Small intestine (tissue), 7 donors: ENCODE measurements around the gene KLK8. TPM values are rescaled to one million over a fixed set of nuclear protein-coding genes. Genes with fewer than 3 reads are reported as not detected.
A peak's percentile ranks its signal among the peaks of the same experiment; 100 is the strongest.

Experiments used
- DNase-seq, 2 donors: peaks; one replicate each; pipeline versions ENCODE4 v3.0.0 to v3.0.0-alpha.2; 2013
- FAIRE-seq: peaks from 2 replicates; lab custom pipeline; 2012; peaks lifted over from hg19 to GRCh38; lab: Jason Lieb, UNC
- H3K27ac ChIP-seq, 3 donors: one replicate each; pipeline ENCODE4 v1.5.1; 2013; ENCODE audit warnings: low read length in 2 of 3, mild to moderate bottlenecking in 2 of 3, control low read depth in 1 of 3, inconsistent platforms in 1 of 3, low read depth in 1 of 3, moderate library complexity in 1 of 3
- H3K27me3 ChIP-seq, 3 donors: one replicate each; pipeline ENCODE4 v1.6.1; 2013; ENCODE audit warnings: low read length in 3 of 3, inconsistent platforms in 1 of 3; ENCODE audit not compliant: control insufficient read depth in 3 of 3, insufficient read depth in 3 of 3
- H3K36me3 ChIP-seq, 3 donors: one replicate each; pipeline ENCODE4 v1.6.1; 2013; ENCODE audit warnings: low read length in 3 of 3, inconsistent platforms in 1 of 3, low read depth in 1 of 3, mild to moderate bottlenecking in 1 of 3, moderate library complexity in 1 of 3; ENCODE audit not compliant: control insufficient read depth in 3 of 3, insufficient read depth in 2 of 3
- H3K4me1 ChIP-seq, 3 donors: one replicate each; pipeline ENCODE4 v1.6.1; 2013; ENCODE audit warnings: low read length in 2 of 3, inconsistent platforms in 1 of 3, low read depth in 1 of 3, mild to moderate bottlenecking in 1 of 3, moderate library complexity in 1 of 3; ENCODE audit not compliant: control insufficient read depth in 3 of 3, insufficient read depth in 2 of 3
- H3K4me3 ChIP-seq, 3 donors: one replicate each; pipeline ENCODE4 v1.5.1; 2013; ENCODE audit warnings: low read length in 3 of 3, control low read depth in 1 of 3, inconsistent platforms in 1 of 3, low read depth in 1 of 3, mild to moderate bottlenecking in 1 of 3, moderate library complexity in 1 of 3
- H3K9me3 ChIP-seq, 2 donors: one replicate each; pipeline ENCODE4 v1.6.1; 2013; ENCODE audit warnings: low read depth in 1 of 2, low read length in 1 of 2; ENCODE audit not compliant: control insufficient read depth in 2 of 2, insufficient read depth in 1 of 2
- WGBS, 3 donors: extraction: QIAGEN DNeasy Blood & Tissue Kit; methylation state at CpG; one replicate each; pipeline ENCODE4 v1.1.7; 2013; 5-methylcytosine and 5-hydroxymethylcytosine counted together
- polyA plus RNA-seq, 4 donors: library from polyadenylated mRNA; stranded (reverse) in 3 of 4; unstranded in 1 of 4; fragments of 200-250 nt in 3 of 4; fragments of 120-200 nt in 1 of 4; gene quantifications; one replicate each; pipeline versions ENCODE4 v1.2.1 to v1.2.3, GENCODE V29; 2013
- donor health status: healthy with polysubstance abuse.
- donor health status: control.
- donor health status: control.
- donor health status: Bipolar disorder and iron deficiency.
- donor health status: healthy.

KLK8 gene
- polyA plus RNA-seq, 4 donors: 0.12 TPM; not detected in 3

DNA sequence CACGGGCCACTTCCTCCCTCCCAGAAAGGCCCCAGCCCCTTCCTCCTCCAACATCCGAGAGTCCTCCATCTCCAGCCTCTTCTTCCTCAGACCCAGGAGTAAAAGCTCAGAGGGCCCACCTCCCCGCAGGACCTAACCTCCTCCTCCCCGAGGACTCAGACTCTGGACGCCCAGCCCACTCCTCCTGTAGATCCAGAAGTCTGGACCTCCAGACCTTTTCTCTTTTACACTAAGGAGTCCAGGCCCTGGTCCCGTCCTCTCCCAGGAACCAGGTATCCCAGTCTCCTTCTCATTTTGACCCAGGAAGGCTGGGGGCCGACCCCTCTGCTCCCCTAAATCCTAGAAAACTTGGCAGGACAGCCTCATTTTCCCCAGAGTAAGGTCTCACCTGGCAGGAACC is 1.9 kb upstream of the KLK8 start:
- H3K4me1 ChIP-seq: no peaks in the 10 kb centered on the region
- H3K4me3 ChIP-seq: no peak overlapping the region
- peaks cover 0 to 3% of the 10 kb centered on the region in 2 donors for H3K9me3 ChIP-seq
- 73 to 80% (median 79%) methylated on average over 7 of the region's 7 CpGs for WGBS, 3 donors
- no peaks in the 10 kb centered on the region for H3K36me3 ChIP-seq
- no peak overlapping the region for H3K27ac ChIP-seq
- FAIRE-seq: no peak
- no peak for DNase-seq
- H3K27me3 ChIP-seq: peaks cover 0 to 11% (median 11%) of the 10 kb centered on the region in 3 donors

DNA sequence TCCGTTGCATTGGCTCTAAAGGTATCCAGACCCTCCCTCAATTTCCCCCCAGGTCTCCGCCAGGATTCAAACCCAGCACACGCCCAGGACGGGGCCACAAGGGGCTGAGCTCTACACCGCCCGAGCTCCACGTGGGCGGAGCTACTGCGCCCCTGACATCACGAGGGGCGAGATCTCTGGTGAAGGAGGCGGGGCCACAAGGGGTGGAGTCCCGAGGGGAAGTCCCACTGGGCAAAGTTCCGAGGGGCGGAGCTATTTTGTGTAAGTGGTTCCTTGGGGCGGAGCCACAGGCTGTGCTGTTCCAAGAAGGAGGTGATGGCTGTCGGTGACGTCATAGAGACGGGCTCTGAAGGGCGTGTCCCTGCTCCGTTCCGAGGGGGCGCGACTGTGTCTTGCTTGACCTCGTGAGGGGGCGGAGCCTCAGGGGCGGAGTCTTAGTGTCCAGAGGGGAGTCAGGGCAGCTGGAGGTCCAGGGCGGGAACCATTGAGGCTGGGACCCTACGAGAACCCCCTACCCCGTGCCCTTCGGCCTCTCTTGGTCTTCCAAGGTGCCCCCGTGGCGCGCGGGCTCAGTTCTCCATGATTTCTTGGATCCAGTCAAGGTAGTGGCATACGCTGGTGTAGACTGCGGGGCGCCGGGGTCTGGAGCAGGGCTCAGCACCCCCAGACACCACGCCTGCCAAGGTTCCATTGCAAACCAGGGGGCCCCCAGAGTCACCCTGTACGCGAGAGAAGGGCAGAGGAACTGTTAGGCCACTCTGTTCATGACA is 1.3 kb upstream of the KLK8 start:
- H3K4me1 ChIP-seq: no peaks in the 10 kb centered on the region
- FAIRE-seq: no peak
- peaks cover 0 to 3% of the 10 kb centered on the region in 2 donors for H3K9me3 ChIP-seq
- no peaks in the 10 kb centered on the region for H3K36me3 ChIP-seq
- 46 to 64% (median 62%) methylated on average over 31 to 42 of the region's 42 CpGs for WGBS, 3 donors
- no peak overlapping the region for H3K4me3 ChIP-seq
- no peak overlapping the region for H3K27ac ChIP-seq
- peak in 1 of 2 donors; percentile 10 for DNase-seq
- peaks cover 0 to 11% (median 11%) of the 10 kb centered on the region in 3 donors for H3K27me3 ChIP-seq

DNA sequence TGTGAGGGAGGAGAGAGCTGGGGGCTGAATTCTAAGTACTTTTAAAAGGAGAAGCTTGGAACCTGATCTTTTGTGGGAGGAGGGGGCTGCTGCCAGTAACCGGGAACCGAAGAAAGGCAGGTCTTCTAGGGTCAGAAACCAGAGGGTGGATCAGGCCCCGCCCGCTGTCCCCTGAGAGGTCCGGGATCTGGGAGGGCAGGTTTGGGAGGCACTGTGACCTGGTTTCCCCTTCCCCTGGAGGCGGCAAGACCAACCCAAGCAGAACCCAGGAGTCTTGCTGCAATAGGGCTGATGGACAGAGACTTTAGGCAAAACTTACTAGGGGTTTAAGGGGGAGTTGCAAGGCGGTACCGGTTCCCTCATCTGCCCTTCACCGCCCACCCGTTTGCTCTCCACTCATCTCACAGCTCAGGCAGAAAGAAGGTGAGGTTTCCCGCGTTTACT is 707 bp upstream of the KLK8 start:
- 36 to 58% (median 48%) methylated on average over 12 of the region's 12 CpGs for WGBS, 3 donors
- Histone ChIP-seq H3K4me1 (no peaks in the 10 kb centered on the region), H3K9me3 (peaks cover 0 to 3% of the 10 kb centered on the region in 2 donors), H3K27me3 (peaks cover 0 to 11% (median 11%) of the 10 kb centered on the region in 3 donors), H3K4me3 (no peak overlapping the region), H3K36me3 (no peaks in the 10 kb centered on the region), H3K27ac (no peak overlapping the region)
- DNase-seq: no peak
- no peak for FAIRE-seq

DNA sequence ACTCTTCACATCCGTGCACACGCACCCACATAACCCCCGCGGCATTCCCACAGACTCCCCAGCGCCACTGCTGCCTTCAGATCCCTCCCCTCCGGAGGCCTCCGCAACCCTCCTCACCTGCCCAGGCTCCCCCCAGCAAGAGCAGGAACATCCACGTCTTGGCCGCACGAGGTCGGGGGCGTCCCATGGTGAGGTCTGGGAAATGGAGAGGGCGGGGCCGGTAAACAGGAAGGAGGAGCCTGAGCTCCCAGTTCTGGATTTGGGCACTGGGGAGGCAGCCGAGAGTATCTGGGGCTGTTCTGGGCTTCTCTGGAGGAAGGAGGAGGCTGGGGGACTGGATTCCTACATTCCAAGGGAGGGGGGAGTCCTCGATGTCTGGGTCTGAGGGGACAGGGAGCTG is 423 bp downstream of the KLK8 start:
- FAIRE-seq (no peak), DNase-seq (no peak)
- Histone ChIP-seq H3K4me3 (no peak overlapping the region), H3K9me3 (peaks cover 0 to 3% of the 10 kb centered on the region in 2 donors), H3K27me3 (peaks cover 0 to 11% (median 9%) of the 10 kb centered on the region in 3 donors), H3K27ac (no peak overlapping the region), H3K36me3 (no peaks in the 10 kb centered on the region), H3K4me1 (no peaks in the 10 kb centered on the region)
- WGBS, 3 donors: 32 to 38% (median 38%) methylated on average over 16 of the region's 16 CpGs

DNA sequence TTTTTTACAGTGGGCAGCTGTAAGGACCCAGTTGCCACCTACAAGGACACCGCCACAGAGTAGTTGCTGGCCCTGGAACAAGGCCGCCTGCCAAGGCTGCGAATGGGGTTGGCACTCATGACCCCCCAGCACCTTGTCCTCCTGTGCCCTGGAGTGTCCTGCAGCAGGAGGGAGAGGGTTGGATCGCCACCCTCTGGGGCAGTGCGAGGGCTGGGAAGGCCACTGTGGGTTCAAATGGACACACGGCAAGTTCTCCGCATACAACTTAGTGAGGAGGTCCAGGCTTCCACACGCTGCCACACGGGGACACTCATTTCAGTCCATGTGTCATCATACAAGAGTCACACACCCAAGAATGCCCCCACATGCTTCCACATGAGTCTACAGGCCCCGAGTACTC is 978 bp downstream of the KLK8 start:
- no peak for DNase-seq
- no peaks in the 10 kb centered on the region for H3K4me1 ChIP-seq
- no peak for FAIRE-seq
- H3K36me3 ChIP-seq: no peaks in the 10 kb centered on the region
- 81 to 89% (median 86%) methylated on average over 10 of the region's 10 CpGs for WGBS, 3 donors
- H3K4me3 ChIP-seq: no peak overlapping the region
- no peak overlapping the region for H3K27ac ChIP-seq
- H3K9me3 ChIP-seq: peaks cover 0 to 3% of the 10 kb centered on the region in 2 donors
- peaks cover 0 to 11% (median 9%) of the 10 kb centered on the region in 3 donors for H3K27me3 ChIP-seq

DNA sequence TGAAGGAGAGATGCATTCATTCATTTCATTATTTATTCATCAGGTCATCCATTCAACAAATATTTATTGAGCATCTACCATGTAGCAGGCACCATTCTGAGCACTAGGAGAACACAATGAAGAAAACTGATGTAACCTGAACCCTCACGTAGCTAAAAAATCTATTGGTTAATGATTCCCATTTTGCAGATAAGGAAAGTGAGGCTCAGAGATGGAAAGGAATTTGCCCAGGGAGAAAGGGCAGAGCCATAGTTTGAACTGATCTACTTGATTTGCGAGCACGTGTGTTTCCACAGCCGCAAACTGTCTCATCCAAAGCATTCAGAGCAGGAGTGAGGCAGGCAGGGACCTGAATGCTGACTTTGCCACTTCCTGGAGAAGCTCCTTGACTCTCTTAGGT is 2.7 kb downstream of the KLK8 start:
- DNase-seq (no peak), FAIRE-seq (no peak)
- Histone ChIP-seq H3K9me3 (peaks cover 0 to 3% of the 10 kb centered on the region in 2 donors), H3K27me3 (peaks cover 0 to 11% (median 9%) of the 10 kb centered on the region in 3 donors), H3K27ac (no peak overlapping the region), H3K36me3 (no peaks in the 10 kb centered on the region), H3K4me3 (no peak overlapping the region), H3K4me1 (no peaks in the 10 kb centered on the region)
- WGBS, 3 donors: 30 to 67% (median 49%) methylated on average over 4 of the region's 4 CpGs

DNA sequence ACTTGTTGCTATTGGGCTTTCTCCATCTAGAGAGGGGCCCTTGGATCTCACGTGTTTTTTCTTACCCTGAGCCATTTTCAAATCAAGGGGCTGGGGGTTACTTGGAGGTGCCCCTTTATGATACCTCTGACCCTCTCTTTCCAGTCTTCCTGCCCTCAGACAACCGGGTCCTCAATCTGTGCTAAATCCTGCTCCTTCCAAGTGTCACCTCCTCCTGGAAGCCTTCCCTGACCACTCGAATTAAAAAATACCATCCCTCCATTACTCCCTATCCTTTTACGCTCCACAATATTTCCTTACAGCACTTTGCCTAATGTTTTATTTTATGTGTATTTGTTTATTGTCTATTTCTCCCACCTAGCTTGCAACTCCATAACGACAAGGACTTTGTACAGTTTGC is 3.3 kb downstream of the KLK8 start:
- Histone ChIP-seq H3K4me1 (no peaks in the 10 kb centered on the region), H3K27ac (no peak overlapping the region), H3K9me3 (peaks cover 0 to 3% of the 10 kb centered on the region in 2 donors), H3K36me3 (no peaks in the 10 kb centered on the region), H3K27me3 (peaks cover 0 to 11% (median 9%) of the 10 kb centered on the region in 3 donors), H3K4me3 (no peak overlapping the region)
- FAIRE-seq (no peak), DNase-seq (no peak)
- WGBS, 3 donors: 58 to 65% (median 60%) methylated on average over 5 of the region's 5 CpGs

DNA sequence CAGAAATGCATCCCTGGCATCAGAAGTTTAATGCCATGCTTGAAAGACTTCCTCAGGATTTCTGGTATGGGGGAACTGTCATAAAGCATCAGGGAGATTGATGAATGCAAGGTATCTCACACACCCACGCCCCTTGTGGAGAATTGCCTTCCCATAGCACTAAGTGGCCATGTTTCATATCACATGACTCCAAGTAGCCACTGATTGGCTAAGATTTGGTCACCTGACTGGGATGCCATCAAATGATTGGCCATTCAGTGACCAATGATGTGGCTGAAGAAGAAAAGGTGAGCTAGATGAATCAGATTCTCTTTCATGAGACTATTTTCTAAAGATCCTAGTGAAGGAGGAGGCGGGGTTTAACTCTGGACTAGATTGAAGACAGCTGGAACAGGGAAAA is 7.3 kb downstream of the KLK8 start:
- WGBS, 3 donors: 50 to 69% (median 65%) methylated on average over 2 of the region's 2 CpGs
- no peak for FAIRE-seq

More for the DNA sequence above, 7.3 kb downstream of the KLK8 start:
- H3K4me1 ChIP-seq: no peaks in the 10 kb centered on the region
- no peaks in the 10 kb centered on the region for H3K36me3 ChIP-seq
- no peaks in the 10 kb centered on the region for H3K9me3 ChIP-seq
- no peak overlapping the region for H3K4me3 ChIP-seq
- H3K27ac ChIP-seq: no peak overlapping the region
- no peak for DNase-seq
- H3K27me3 ChIP-seq: no peaks in the 10 kb centered on the region
